Ascending aorta (tissue), 2 donors: ENCODE data around the gene CCDC50. TPM values are rescaled to one million over a fixed set of nuclear protein-coding genes. Genes with fewer than 3 reads are reported as not detected.

Experiments
- DNase-seq, 2 donors: peaks; one replicate each; pipeline ENCODE4 v3.0.0-alpha.2; 2019; ENCODE audit warnings: low spot score in 2 of 2
- H3K27ac ChIP-seq, 2 donors: fragments of 200-600 bp; sonication (generic); one replicate each; pipeline ENCODE4 v1.5.1; 2016 to 2017; ENCODE audit warnings: mild to moderate bottlenecking in 1 of 2
- H3K27me3 ChIP-seq: fragments of 200-600 bp; sonication (generic); one replicate; pipeline ENCODE4 v1.5.1; 2017
- H3K36me3 ChIP-seq, 2 donors: fragments of 200-600 bp; sonication (generic); one replicate each; pipeline ENCODE4 v1.5.1; 2016
- H3K4me1 ChIP-seq, 2 donors: fragments of 200-600 bp; sonication (generic); one replicate each; pipeline ENCODE4 v1.5.1; 2016 to 2017; ENCODE audit warnings: mild to moderate bottlenecking in 1 of 2
- H3K4me3 ChIP-seq, 2 donors: fragments of 200-600 bp; sonication (generic); one replicate each; pipeline ENCODE4 v1.5.1; 2016 to 2017; ENCODE audit warnings: mild to moderate bottlenecking in 1 of 2
- H3K9me3 ChIP-seq, 2 donors: fragments of 200-600 bp; sonication (generic); one replicate each; pipeline ENCODE4 v1.5.1; 2016
- intact Hi-C: fragments of 100-400 bp; cut with DNase I; formaldehyde crosslinking; loops from one replicate; pipeline ENCODE4 v1.15.1; 2023
- total RNA-seq: library from RNA; depleted of rRNA; stranded (reverse); fragments of >200 nt; gene quantifications from one replicate; pipeline ENCODE4 v1.1.0, GENCODE V29; 2016
- TF ChIP-seq, protein P1 (sequence below), 3 experiments: fragments of 200-600 bp in 2 of 3; fragments of 450-650 bp in 1 of 3; sonication (generic) in 2 of 3; IDR thresholded peaks; one replicate each; pipeline ENCODE4 v1.5.1; 2016 to 2019; ENCODE audit warnings: antibody characterized with exemption in 3 of 3, mild to moderate bottlenecking in 1 of 3, moderate library complexity in 1 of 3

CCDC50 gene
- total RNA-seq, 1 donor from 2014 or later: 82.8 TPM

DNA sequence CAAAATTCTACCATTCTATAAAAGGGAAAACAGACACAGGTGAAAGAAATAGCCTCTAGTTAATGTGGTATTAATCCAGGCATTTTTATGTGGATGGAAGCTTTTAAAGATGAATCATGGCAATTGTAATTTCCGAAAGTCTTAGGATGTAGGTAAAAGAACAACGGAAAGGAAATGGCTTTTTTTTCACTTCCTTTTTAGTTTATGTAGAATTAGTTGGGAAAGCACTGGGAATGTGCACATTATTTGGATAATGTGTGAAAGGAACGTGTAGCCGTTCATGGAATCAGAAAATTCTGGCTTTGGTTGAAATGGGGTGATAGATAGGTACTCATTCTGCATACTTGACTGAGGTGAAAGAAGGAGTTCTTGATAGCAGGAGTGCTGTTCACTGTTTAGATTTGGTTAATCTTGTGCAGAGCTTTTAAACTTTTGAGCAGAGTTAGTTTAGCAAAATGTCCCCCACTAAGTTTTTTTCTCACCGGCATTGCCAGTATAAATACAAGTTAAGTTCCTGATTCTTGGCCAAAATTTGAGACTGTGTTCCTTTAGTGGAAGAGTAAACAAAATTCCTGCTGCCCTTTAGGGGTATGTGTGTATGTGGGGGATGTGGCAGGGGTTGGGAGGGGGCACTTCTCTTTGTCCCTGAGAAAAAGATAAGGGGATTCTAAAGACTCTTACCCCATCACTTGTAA, 21.3 kb downstream of the CCDC50 start:
- H3K36me3 ChIP-seq: no peaks in the 10 kb centered on the region
- H3K4me1 ChIP-seq: peaks cover 7 to 16% of the 10 kb centered on the region in 2 donors
- no peaks in the 10 kb centered on the region for H3K9me3 ChIP-seq
- H3K27me3 ChIP-seq: no peaks in the 10 kb centered on the region
- intact Hi-C loops: no loop called here
- TF ChIP-seq, protein P1, sequence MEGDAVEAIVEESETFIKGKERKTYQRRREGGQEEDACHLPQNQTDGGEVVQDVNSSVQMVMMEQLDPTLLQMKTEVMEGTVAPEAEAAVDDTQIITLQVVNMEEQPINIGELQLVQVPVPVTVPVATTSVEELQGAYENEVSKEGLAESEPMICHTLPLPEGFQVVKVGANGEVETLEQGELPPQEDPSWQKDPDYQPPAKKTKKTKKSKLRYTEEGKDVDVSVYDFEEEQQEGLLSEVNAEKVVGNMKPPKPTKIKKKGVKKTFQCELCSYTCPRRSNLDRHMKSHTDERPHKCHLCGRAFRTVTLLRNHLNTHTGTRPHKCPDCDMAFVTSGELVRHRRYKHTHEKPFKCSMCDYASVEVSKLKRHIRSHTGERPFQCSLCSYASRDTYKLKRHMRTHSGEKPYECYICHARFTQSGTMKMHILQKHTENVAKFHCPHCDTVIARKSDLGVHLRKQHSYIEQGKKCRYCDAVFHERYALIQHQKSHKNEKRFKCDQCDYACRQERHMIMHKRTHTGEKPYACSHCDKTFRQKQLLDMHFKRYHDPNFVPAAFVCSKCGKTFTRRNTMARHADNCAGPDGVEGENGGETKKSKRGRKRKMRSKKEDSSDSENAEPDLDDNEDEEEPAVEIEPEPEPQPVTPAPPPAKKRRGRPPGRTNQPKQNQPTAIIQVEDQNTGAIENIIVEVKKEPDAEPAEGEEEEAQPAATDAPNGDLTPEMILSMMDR (IDR thresholded peaks at IDR 0.05): no peak
- H3K4me3 ChIP-seq: peak overlapping the region in 1 of 2 donors; percentile 43
- peak overlapping the region; percentile 69 to 70 for H3K27ac ChIP-seq
- no peak for DNase-seq

DNA sequence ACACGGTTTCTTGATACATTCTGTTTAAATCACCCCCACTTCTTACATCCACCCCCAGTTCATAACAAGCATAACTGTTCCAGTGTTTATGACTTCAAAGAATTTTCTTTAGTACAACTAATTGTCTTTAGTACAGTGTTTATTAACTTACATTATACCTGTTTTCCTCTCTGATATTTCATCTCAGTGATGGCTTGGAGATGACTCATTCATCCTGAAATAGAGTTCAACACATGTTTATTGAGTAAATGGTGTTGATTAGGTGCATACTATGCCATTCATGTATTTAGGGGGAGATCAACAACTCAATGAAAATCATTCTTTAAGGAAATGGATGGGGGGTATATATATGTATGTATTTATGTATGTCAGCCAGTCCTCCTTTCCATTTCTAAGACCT, 22.8 kb downstream of the CCDC50 start:
- TF ChIP-seq, protein P1 (IDR thresholded peaks at IDR 0.05): no peak
- H3K27ac ChIP-seq: no peak overlapping the region
- H3K4me3 ChIP-seq: no peak overlapping the region
- H3K4me1 ChIP-seq: peaks cover 7 to 25% of the 10 kb centered on the region in 2 donors
- intact Hi-C loops: no loop called here
- no peaks in the 10 kb centered on the region for H3K27me3 ChIP-seq
- no peak for DNase-seq
- no peaks in the 10 kb centered on the region for H3K36me3 ChIP-seq
- no peaks in the 10 kb centered on the region for H3K9me3 ChIP-seq

DNA sequence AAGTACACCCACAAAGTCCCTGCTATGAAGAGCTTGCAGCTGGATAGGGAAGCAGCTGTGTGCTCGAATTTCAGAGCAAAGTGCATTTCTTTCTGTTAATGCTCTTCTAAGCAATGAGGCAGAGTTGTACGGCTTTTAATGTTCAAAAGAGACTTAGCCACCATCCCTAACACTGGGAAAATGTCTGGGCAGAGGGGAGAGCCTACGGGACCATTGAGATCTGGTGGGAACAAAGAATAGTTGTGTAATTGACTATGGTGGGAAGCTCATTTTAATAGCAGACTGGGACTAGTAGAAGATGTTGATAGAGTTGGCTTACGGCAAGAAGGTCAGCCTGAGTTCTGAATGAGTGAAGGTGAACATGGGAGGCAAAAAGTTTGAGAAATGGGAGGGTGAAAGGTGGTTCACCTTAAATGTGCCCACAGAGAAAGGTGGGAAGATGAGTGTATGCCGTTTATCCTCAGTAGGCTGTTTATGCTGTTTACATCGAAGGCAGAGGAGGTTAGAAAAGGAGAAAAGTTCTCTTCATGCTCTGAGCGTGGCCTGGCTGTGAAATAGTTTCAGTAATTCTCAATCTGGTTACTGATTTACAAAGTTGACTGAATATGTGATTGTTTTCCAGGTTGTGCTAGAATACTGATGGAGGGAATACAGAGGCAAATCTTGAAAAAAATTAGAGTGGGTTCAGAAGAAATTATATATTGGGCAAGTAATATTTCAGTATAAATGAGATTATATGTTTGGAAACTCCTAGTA, 24.0 kb downstream of the CCDC50 start:
- no peaks in the 10 kb centered on the region for H3K27me3 ChIP-seq
- no peak overlapping the region for H3K27ac ChIP-seq
- H3K4me3 ChIP-seq: no peak overlapping the region
- DNase-seq: no peak
- no peaks in the 10 kb centered on the region for H3K9me3 ChIP-seq
- H3K36me3 ChIP-seq: peaks cover 0 to 5% of the 10 kb centered on the region in 2 donors
- TF ChIP-seq, protein P1 (IDR thresholded peaks at IDR 0.05): no peak
- H3K4me1 ChIP-seq: peaks cover 7 to 34% of the 10 kb centered on the region in 2 donors
- intact Hi-C loops: no loop called here

DNA sequence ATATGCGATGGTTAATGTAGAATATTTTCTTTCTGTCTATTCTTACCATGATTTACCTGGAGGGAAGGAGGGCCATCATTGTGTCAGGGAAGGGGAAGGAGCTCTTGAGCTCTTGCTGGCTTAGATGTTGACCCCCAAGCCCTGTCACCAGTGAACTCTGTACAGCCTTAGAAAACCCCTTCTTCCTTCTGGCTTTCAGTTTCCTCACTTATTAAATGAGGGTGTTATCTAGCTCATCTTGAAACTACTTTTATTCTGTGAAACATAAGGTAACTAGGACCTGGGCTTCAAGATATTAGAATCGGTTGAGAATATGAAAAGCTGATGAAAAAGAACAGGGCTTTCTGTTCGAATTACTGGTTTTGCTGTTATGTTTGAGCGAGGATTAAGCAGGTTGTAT, 26.2 kb downstream of the CCDC50 start:
- Histone ChIP-seq H3K9me3 (no peaks in the 10 kb centered on the region), H3K36me3 (peaks cover 0 to 10% of the 10 kb centered on the region in 2 donors), H3K27ac (peak overlapping the region in 1 of 2 donors; percentile 69), H3K4me1 (peaks cover 7 to 29% of the 10 kb centered on the region in 2 donors), H3K27me3 (no peaks in the 10 kb centered on the region), H3K4me3 (no peak overlapping the region)
- intact Hi-C loops: no loop called here
- DNase-seq: no peak
- TF ChIP-seq, protein P1 (IDR thresholded peaks at IDR 0.05): no peak

DNA sequence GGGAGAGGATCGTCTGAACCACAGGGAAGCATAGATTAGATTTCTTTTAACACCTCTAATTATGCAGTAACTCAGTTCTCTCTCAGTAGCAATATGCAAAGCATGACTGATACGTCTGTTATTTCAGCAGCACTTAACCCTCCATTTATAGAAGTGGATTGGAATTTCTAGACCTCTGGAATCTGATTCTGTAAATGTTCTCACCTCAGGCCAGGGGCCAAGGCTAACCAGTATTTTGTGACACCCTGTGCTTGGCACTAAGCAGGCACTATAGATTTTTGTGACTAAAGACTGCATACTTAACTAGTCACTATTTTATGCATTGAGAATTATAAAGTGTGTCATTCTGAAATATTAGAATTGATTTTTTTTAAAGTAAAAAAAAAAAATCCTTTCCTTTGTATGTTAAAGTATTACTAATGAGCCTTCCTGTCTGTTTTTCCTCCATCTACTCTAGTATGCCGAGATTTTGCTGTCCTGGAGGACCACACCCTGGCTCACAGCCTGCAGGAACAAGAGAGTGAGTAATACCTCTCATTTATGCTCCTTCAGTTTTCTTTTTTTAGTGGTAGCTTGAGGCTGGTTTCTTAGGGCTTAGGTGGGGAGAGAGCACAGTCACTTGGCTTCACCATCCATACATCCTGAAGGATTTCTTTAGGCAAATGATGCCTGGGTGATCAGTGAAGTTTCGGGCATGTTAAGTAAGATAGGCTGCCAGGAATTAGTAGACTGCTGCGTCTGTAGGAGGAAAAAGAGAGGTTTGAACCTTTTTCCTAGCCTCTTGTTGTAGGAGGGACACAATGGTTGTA, 27.6 kb downstream of the CCDC50 start:
- Histone ChIP-seq H3K27ac (peak overlapping the region; percentile 41 to 69), H3K4me3 (peak overlapping the region in 1 of 2 donors; percentile 26), H3K36me3 (peaks cover 6 to 24% of the 10 kb centered on the region in 2 donors), H3K9me3 (no peaks in the 10 kb centered on the region), H3K27me3 (no peaks in the 10 kb centered on the region), H3K4me1 (peaks cover 3 to 23% of the 10 kb centered on the region in 2 donors)
- DNase-seq: peak in 1 of 2 donors; percentile 69
- TF ChIP-seq, protein P1 (IDR thresholded peaks at IDR 0.05): no peak
- intact Hi-C loops: loop anchor here (1.0 kb wide), 1 partner anchor 28 kb away; the partner anchor contains the start of gene CCDC50
